Measurements from ENCODE around the gene GPHN.

Gene GPHN

GRCh38 chr14:66601932-66602578 is 94.1 kb downstream of the GPHN start:
- DNase-seq: no peak

- no peak for DNase-seq
Measured at GRCh38 chr14:66603945-66604344, 96.0 kb downstream of the GPHN start.

GRCh38 chr14:66606826-66607225 is 98.9 kb downstream of the GPHN start:
- DNase-seq: no peak

GRCh38 chr14:66610154-66610563 is 102.2 kb downstream of the GPHN start:
- DNase-seq: no peak

- no peak for DNase-seq
Measured at GRCh38 chr14:66613344-66613743, 105.4 kb downstream of the GPHN start.

GRCh38 chr14:66619952-66620351 is 112.0 kb downstream of the GPHN start:
- no peak for DNase-seq

GRCh38 chr14:66623838-66624237 is 115.9 kb downstream of the GPHN start:
- DNase-seq: no peak

- DNase-seq: no peak
Measured at GRCh38 chr14:66624336-66624937, 116.5 kb downstream of the GPHN start.

GRCh38 chr14:66628636-66629035 is 120.7 kb downstream of the GPHN start:
- DNase-seq: no peak

- DNase-seq: no peak
Measured at GRCh38 chr14:66629499-66629898, 121.6 kb downstream of the GPHN start.

- no peak for DNase-seq
Measured at GRCh38 chr14:66634876-66635275, 126.9 kb downstream of the GPHN start.

- DNase-seq: no peak
Measured at GRCh38 chr14:66635435-66635834, 127.5 kb downstream of the GPHN start.

- DNase-seq: no peak
Measured at GRCh38 chr14:66636240-66636639, 128.3 kb downstream of the GPHN start.

GRCh38 chr14:66638689-66639088 is 130.7 kb downstream of the GPHN start:
- no peak for DNase-seq

- no peak for DNase-seq
Measured at GRCh38 chr14:66641861-66642635, 134.1 kb downstream of the GPHN start.

- DNase-seq: no peak
Measured at GRCh38 chr14:66643344-66643743, 135.4 kb downstream of the GPHN start.

GRCh38 chr14:66645716-66646115 is 137.8 kb downstream of the GPHN start:
- no peak for DNase-seq

GRCh38 chr14:66649498-66649897 is 141.6 kb downstream of the GPHN start:
- DNase-seq: no peak

GRCh38 chr14:66650491-66650911 is 142.6 kb downstream of the GPHN start:
- DNase-seq: no peak

- DNase-seq: no peak
Measured at GRCh38 chr14:66651536-66652220, 143.7 kb downstream of the GPHN start.

GRCh38 chr14:66652525-66653106 is 144.7 kb downstream of the GPHN start:
- no peak for DNase-seq

- DNase-seq: no peak
Measured at GRCh38 chr14:66657780-66658179, 149.8 kb downstream of the GPHN start.

GRCh38 chr14:66662374-66662773 is 154.4 kb downstream of the GPHN start:
- DNase-seq: no peak
